SK-N-SH treated with all-trans-retinoic acid at 6 μM for 48 hours (cell line): Measurements from ENCODE around the gene CRAMP1.

Source experiments
- ATAC-seq: fragments of 200-7000 bp; cut with Tn5 transposase; 3 replicates; pipeline ENCODE4 v1.9.1; 2020; ENCODE audit warnings: mild to moderate bottlenecking, moderate library complexity
- ARNTL ChIP-seq: fragments of 450-650 bp; formaldehyde crosslinking; IDR thresholded peaks from 2 replicates; pipeline ENCODE4 v1.5.0; 2020; ENCODE audit warnings: low read depth, mild to moderate bottlenecking, moderate library complexity, borderline replicate concordance
- BACH2 ChIP-seq: fragments of 250-450 bp; sonication (Bioruptor Pico); IDR thresholded peaks from 2 replicates; pipeline ENCODE4 v1.9.0; 2021; ENCODE audit warnings: mild to moderate bottlenecking, borderline replicate concordance
- CSDC2 ChIP-seq: fragments of 250-450 bp; sonication (Bioruptor Pico); IDR thresholded peaks from 2 replicates; pipeline ENCODE4 v1.5.0; 2020; ENCODE audit warnings: mild to moderate bottlenecking, moderate library complexity
- CSRNP3 ChIP-seq: fragments of 250-450 bp; sonication (Bioruptor Pico); IDR thresholded peaks from 2 replicates; pipeline ENCODE4 v1.5.1; 2021; ENCODE audit warnings: mild to moderate bottlenecking, moderate library complexity
- GLIS3 ChIP-seq: fragments of 250-450 bp; sonication (Bioruptor Pico); IDR thresholded peaks from 2 replicates; pipeline ENCODE4 v1.5.0; 2020; ENCODE audit warnings: mild to moderate bottlenecking, moderate library complexity
- OSR1 ChIP-seq: fragments of 250-450 bp; sonication (Bioruptor Pico); IDR thresholded peaks from 2 replicates; pipeline ENCODE4 v1.8.0; 2022; ENCODE audit warnings: moderate library complexity, mild to moderate bottlenecking, inconsistent platforms
- PPARA ChIP-seq: fragments of 250-450 bp; sonication (Bioruptor Pico); IDR thresholded peaks from 2 replicates; pipeline ENCODE4 v1.5.0; 2020; ENCODE audit warnings: mild to moderate bottlenecking, borderline replicate concordance
- RARB ChIP-seq: fragments of 250-450 bp; sonication (Bioruptor Pico); IDR thresholded peaks from 2 replicates; pipeline ENCODE4 v1.8.0; 2021; ENCODE audit warnings: mild to moderate bottlenecking, moderate library complexity
- TCF4 ChIP-seq: fragments of 250-450 bp; sonication (Bioruptor Pico); IDR thresholded peaks from 2 replicates; pipeline ENCODE4 v1.8.0; 2021; ENCODE audit warnings: mild to moderate bottlenecking, moderate library complexity, borderline replicate concordance
- TOX ChIP-seq: fragments of 250-450 bp; sonication (Bioruptor Pico); IDR thresholded peaks from 2 replicates; pipeline ENCODE4 v1.8.0; 2021; ENCODE audit warnings: mild to moderate bottlenecking, moderate library complexity, borderline replicate concordance
- ZC3H10 ChIP-seq: fragments of 250-450 bp; sonication (Bioruptor Pico); IDR thresholded peaks from 2 replicates; pipeline ENCODE4 v1.5.1; 2021; ENCODE audit warnings: mild to moderate bottlenecking, moderate library complexity
- ZFP3 ChIP-seq: fragments of 250-450 bp; sonication (Bioruptor Pico); IDR thresholded peaks from 2 replicates; pipeline ENCODE4 v1.5.0; 2020; ENCODE audit warnings: mild to moderate bottlenecking, moderate library complexity
- ZFP30 ChIP-seq: fragments of 450-650 bp; formaldehyde crosslinking; IDR thresholded peaks from 2 replicates; pipeline ENCODE4 v1.5.0; 2022; ENCODE audit warnings: mild to moderate bottlenecking, moderate library complexity
- ZNF565 ChIP-seq: fragments of 450-650 bp; formaldehyde crosslinking; conservative IDR thresholded peaks from 2 replicates; pipeline ENCODE4 v1.5.0; 2020; ENCODE audit warnings: low read depth, mild to moderate bottlenecking, moderate library complexity
- ZNF70 ChIP-seq: fragments of 450-650 bp; formaldehyde crosslinking; IDR thresholded peaks from 2 replicates; pipeline ENCODE4 v1.5.0; 2020; ENCODE audit warnings: mild to moderate bottlenecking, moderate library complexity
- ZNF8 ChIP-seq: fragments of 450-650 bp; formaldehyde crosslinking; IDR thresholded peaks from 2 replicates; pipeline ENCODE4 v1.5.0; 2020; ENCODE audit warnings: mild to moderate bottlenecking, moderate library complexity
- TF ChIP-seq, protein P1 (sequence below): fragments of 250-450 bp; sonication (Bioruptor Pico); IDR thresholded peaks from 2 replicates; pipeline ENCODE4 v1.8.0; 2021; ENCODE audit warnings: low read depth, mild to moderate bottlenecking, moderate library complexity, borderline replicate concordance
- TF ChIP-seq, protein P2 (sequence below): fragments of 250-450 bp; sonication (Bioruptor Pico); IDR thresholded peaks from 2 replicates; pipeline ENCODE4 v1.8.0; 2020; ENCODE audit warnings: mild to moderate bottlenecking, moderate library complexity, borderline replicate concordance
- TF ChIP-seq, protein P3 (sequence below): fragments of 250-450 bp; sonication (Bioruptor Pico); IDR thresholded peaks from 2 replicates; pipeline ENCODE4 v1.5.1; 2020; ENCODE audit warnings: low read depth, mild to moderate bottlenecking, moderate library complexity

The CRAMP1 gene

DNA sequence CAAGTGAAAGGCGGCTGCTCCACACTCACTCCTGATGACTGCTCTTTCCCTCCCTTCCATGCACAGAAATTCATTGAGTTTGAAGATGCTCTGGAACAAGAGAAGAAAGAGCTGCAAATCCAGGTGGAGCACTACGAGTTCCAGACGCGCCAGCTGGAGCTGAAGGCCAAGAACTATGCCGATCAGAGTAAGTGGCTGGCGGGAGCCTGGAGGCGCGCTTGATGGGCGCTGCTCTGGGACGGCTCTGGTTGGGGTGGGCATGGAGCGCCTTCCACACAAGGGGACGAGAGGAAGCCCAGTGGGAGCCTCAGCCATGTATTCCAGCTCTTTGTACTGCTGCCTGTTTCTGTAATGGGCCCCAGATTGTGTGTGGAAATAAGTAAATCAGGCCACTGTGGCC lies 112.3 kb downstream of the CRAMP1 start:
- TF ChIP-seq, protein P1, sequence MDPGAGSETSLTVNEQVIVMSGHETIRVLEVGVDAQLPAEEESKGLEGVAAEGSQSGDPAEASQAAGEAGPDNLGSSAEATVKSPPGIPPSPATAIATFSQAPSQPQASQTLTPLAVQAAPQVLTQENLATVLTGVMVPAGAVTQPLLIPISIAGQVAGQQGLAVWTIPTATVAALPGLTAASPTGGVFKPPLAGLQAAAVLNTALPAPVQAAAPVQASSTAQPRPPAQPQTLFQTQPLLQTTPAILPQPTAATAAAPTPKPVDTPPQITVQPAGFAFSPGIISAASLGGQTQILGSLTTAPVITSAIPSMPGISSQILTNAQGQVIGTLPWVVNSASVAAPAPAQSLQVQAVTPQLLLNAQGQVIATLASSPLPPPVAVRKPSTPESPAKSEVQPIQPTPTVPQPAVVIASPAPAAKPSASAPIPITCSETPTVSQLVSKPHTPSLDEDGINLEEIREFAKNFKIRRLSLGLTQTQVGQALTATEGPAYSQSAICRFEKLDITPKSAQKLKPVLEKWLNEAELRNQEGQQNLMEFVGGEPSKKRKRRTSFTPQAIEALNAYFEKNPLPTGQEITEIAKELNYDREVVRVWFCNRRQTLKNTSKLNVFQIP: no peak
- TF ChIP-seq TOX (CRISPR knock-in tag): no peak
- no peak for TF ChIP-seq ZFP30 (CRISPR knock-in tag)
- no peak for TF ChIP-seq ZNF8 (CRISPR knock-in tag)
- TF ChIP-seq ZNF565 (CRISPR knock-in tag): no peak
- no peak for TF ChIP-seq ZC3H10
- TF ChIP-seq CSDC2 (CRISPR knock-in tag): no peak
- no peak for TF ChIP-seq CSRNP3
- TF ChIP-seq ZNF70 (CRISPR knock-in tag): no peak
- no peak for TF ChIP-seq PPARA (CRISPR knock-in tag)
- TF ChIP-seq TCF4 (CRISPR knock-in tag): no peak
- no peak for ATAC-seq

- ATAC-seq: no peak
- TF ChIP-seq ZFP3 (CRISPR knock-in tag): no peak
- TF ChIP-seq, protein P2, sequence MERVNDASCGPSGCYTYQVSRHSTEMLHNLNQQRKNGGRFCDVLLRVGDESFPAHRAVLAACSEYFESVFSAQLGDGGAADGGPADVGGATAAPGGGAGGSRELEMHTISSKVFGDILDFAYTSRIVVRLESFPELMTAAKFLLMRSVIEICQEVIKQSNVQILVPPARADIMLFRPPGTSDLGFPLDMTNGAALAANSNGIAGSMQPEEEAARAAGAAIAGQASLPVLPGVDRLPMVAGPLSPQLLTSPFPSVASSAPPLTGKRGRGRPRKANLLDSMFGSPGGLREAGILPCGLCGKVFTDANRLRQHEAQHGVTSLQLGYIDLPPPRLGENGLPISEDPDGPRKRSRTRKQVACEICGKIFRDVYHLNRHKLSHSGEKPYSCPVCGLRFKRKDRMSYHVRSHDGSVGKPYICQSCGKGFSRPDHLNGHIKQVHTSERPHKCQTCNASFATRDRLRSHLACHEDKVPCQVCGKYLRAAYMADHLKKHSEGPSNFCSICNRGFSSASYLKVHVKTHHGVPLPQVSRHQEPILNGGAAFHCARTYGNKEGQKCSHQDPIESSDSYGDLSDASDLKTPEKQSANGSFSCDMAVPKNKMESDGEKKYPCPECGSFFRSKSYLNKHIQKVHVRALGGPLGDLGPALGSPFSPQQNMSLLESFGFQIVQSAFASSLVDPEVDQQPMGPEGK (CRISPR knock-in tag): no peak
- TF ChIP-seq TOX (CRISPR knock-in tag): no peak
- TF ChIP-seq ZNF8 (CRISPR knock-in tag): no peak
- TF ChIP-seq RARB (CRISPR knock-in tag): no peak
- TF ChIP-seq ARNTL (CRISPR knock-in tag): no peak
- no peak for TF ChIP-seq ZNF565 (CRISPR knock-in tag)
- TF ChIP-seq ZC3H10: no peak
- no peak for TF ChIP-seq OSR1 (CRISPR knock-in tag)
- no peak for TF ChIP-seq ZFP30 (CRISPR knock-in tag)
- no peak for TF ChIP-seq TCF4 (CRISPR knock-in tag)
- no peak for TF ChIP-seq GLIS3 (CRISPR knock-in tag)
- TF ChIP-seq, protein P3, sequence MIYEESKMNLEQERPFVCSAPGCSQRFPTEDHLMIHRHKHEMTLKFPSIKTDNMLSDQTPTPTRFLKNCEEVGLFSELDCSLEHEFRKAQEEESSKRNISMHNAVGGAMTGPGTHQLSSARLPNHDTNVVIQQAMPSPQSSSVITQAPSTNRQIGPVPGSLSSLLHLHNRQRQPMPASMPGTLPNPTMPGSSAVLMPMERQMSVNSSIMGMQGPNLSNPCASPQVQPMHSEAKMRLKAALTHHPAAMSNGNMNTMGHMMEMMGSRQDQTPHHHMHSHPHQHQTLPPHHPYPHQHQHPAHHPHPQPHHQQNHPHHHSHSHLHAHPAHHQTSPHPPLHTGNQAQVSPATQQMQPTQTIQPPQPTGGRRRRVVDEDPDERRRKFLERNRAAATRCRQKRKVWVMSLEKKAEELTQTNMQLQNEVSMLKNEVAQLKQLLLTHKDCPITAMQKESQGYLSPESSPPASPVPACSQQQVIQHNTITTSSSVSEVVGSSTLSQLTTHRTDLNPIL: no peak
- TF ChIP-seq BACH2 (CRISPR knock-in tag): no peak
- TF ChIP-seq, all 23 proteins: peak for 0
Observed at GRCh38 chr16:1726661-1727502, 114.7 kb downstream of the CRAMP1 start.
